Astrocyte (in vitro differentiated cells and primary cell): ENCODE results near the gene CLEC18C. TPM values are rescaled to one million over a fixed set of nuclear protein-coding genes. Genes with fewer than 3 reads are reported as not detected.

ENCODE experiments used
- DNase-seq: peaks from one replicate; pipeline ENCODE4 v3.0.0-alpha.2; 2010; ENCODE audit warnings: low read depth
- FAIRE-seq: peaks from 2 replicates; lab custom pipeline; 2011; peaks lifted over from hg19 to GRCh38; lab: Jason Lieb, UNC
- H2AFZ ChIP-seq: 2 replicates; pipeline ENCODE4 v1.6.0; 2012; ENCODE audit warnings: low read depth, low read length, inconsistent platforms
- H3K27ac ChIP-seq: 2 replicates; pipeline ENCODE4 v1.5.1; 2011; ENCODE audit warnings: low read depth, low read length, inconsistent platforms
- H3K27me3 ChIP-seq: 2 replicates; pipeline ENCODE4 v1.6.0; 2011; ENCODE audit warnings: low read length, inconsistent platforms; ENCODE audit not compliant: insufficient read depth
- H3K36me3 ChIP-seq: 2 replicates; pipeline ENCODE4 v1.5.1; 2011; ENCODE audit warnings: low read length, inconsistent platforms; ENCODE audit not compliant: insufficient read depth
- H3K4me1 ChIP-seq: 2 replicates; pipeline ENCODE4 v1.5.1; 2011; ENCODE audit warnings: low read length, inconsistent platforms; ENCODE audit not compliant: insufficient read depth
- H3K4me2 ChIP-seq: 2 replicates; pipeline ENCODE4 v1.6.0; 2012; ENCODE audit warnings: low read length, inconsistent platforms
- H3K4me3 ChIP-seq: 2 replicates; pipeline ENCODE4 v1.5.1; 2011; ENCODE audit warnings: low read depth, mild to moderate bottlenecking, low read length, inconsistent platforms; ENCODE audit not compliant: insufficient read depth
- H3K79me2 ChIP-seq: 2 replicates; pipeline ENCODE4 v1.6.0; 2012; ENCODE audit warnings: mild to moderate bottlenecking, low read length, inconsistent platforms; ENCODE audit not compliant: insufficient read depth
- H3K9ac ChIP-seq: 2 replicates; pipeline ENCODE4 v1.6.0; 2012; ENCODE audit warnings: mild to moderate bottlenecking, low read length, inconsistent platforms
- H3K9me3 ChIP-seq: 2 replicates; pipeline ENCODE4 v1.5.1; 2012; ENCODE audit warnings: low read depth, mild to moderate bottlenecking, low read length, inconsistent platforms; ENCODE audit not compliant: insufficient read depth
- H4K20me1 ChIP-seq: 2 replicates; pipeline ENCODE4 v1.6.0; 2012; ENCODE audit warnings: low read length, inconsistent platforms; ENCODE audit not compliant: insufficient read depth
- H3K27ac Mint-ChIP-seq: one replicate; pipeline ENCODE4 v1.8.0; 2021; ENCODE audit warnings: mild to moderate bottlenecking, mixed read lengths; ENCODE audit not compliant: unreplicated experiment
- H3K27me3 Mint-ChIP-seq: one replicate; pipeline ENCODE4 v1.8.0; 2021; ENCODE audit warnings: low read depth, mixed read lengths; ENCODE audit not compliant: unreplicated experiment
- H3K36me3 Mint-ChIP-seq: one replicate; pipeline ENCODE4 v1.8.0; 2021; ENCODE audit warnings: low read depth, mixed read lengths; ENCODE audit not compliant: unreplicated experiment
- H3K4me1 Mint-ChIP-seq: one replicate; pipeline ENCODE4 v1.8.0; 2021; ENCODE audit warnings: low read depth, mixed read lengths; ENCODE audit not compliant: unreplicated experiment
- H3K4me3 Mint-ChIP-seq: one replicate; pipeline ENCODE4 v1.8.0; 2021; ENCODE audit warnings: mild to moderate bottlenecking, moderate library complexity, mixed read lengths; ENCODE audit not compliant: unreplicated experiment
- H3K9me3 Mint-ChIP-seq: one replicate; pipeline ENCODE4 v1.8.0; 2021; ENCODE audit warnings: mild to moderate bottlenecking, mixed read lengths; ENCODE audit not compliant: unreplicated experiment
- EZH2 ChIP-seq: IDR thresholded peaks from 2 replicates; pipeline ENCODE4 v1.6.1; 2012; ENCODE audit warnings: mild to moderate bottlenecking, low read length, inconsistent platforms; ENCODE audit not compliant: insufficient read depth
- total RNA-seq: library from RNA; stranded (reverse); gene quantifications from 2 replicates; pipeline ENCODE4 v1.2.1, GENCODE V29; 2021
- TF ChIP-seq, protein P1 (sequence below): IDR thresholded peaks from 2 replicates; pipeline ENCODE4 v1.5.1; 2011; ENCODE audit warnings: low read depth, mild to moderate bottlenecking, inconsistent platforms, low read length, moderate library complexity; ENCODE audit not compliant: insufficient read depth

The CLEC18C gene
- total RNA-seq, 1 donor from 2014 or later: 1.4 TPM

- Histone ChIP-seq H3K4me3 (no peak overlapping the region), H4K20me1 (peaks cover 19% of the 10 kb centered on the region), H2AFZ (no peak overlapping the region), H3K9me3 (no peaks in the 10 kb centered on the region), H3K27me3 (no peaks in the 10 kb centered on the region), H3K9ac (no peak overlapping the region), H3K79me2 (no peaks in the 10 kb centered on the region), H3K4me2 (no peak overlapping the region), H3K27ac (no peak overlapping the region), H3K4me1 (peaks cover 7% of the 10 kb centered on the region), H3K36me3 (peaks cover 25% of the 10 kb centered on the region)
- no peak overlapping the region for H3K27ac Mint-ChIP-seq
- DNase-seq (no peak), FAIRE-seq (no peak)
- no peaks in the 10 kb centered on the region for H3K9me3 Mint-ChIP-seq
- no peaks in the 10 kb centered on the region for H3K27me3 Mint-ChIP-seq
- peaks cover 29% of the 10 kb centered on the region for H3K36me3 Mint-ChIP-seq
- TF ChIP-seq, protein P1, sequence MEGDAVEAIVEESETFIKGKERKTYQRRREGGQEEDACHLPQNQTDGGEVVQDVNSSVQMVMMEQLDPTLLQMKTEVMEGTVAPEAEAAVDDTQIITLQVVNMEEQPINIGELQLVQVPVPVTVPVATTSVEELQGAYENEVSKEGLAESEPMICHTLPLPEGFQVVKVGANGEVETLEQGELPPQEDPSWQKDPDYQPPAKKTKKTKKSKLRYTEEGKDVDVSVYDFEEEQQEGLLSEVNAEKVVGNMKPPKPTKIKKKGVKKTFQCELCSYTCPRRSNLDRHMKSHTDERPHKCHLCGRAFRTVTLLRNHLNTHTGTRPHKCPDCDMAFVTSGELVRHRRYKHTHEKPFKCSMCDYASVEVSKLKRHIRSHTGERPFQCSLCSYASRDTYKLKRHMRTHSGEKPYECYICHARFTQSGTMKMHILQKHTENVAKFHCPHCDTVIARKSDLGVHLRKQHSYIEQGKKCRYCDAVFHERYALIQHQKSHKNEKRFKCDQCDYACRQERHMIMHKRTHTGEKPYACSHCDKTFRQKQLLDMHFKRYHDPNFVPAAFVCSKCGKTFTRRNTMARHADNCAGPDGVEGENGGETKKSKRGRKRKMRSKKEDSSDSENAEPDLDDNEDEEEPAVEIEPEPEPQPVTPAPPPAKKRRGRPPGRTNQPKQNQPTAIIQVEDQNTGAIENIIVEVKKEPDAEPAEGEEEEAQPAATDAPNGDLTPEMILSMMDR: no peak
- TF ChIP-seq EZH2: no peak
- H3K4me1 Mint-ChIP-seq: peaks cover 9% of the 10 kb centered on the region
- H3K4me3 Mint-ChIP-seq: no peak overlapping the region
These were observed 15.9 kb upstream of the CLEC18C start for GRCh38 chr16:70157477-70158260.

GRCh38 chr16:70158261-70158939 lies 15.2 kb upstream of the CLEC18C start:
- Histone ChIP-seq H3K36me3 (peaks cover 20% of the 10 kb centered on the region), H3K4me2 (no peak overlapping the region), H3K9me3 (no peaks in the 10 kb centered on the region), H4K20me1 (peaks cover 19% of the 10 kb centered on the region), H3K27ac (no peak overlapping the region), H3K79me2 (no peaks in the 10 kb centered on the region), H3K9ac (no peak overlapping the region), H3K27me3 (no peaks in the 10 kb centered on the region), H3K4me3 (no peak overlapping the region), H3K4me1 (peaks cover 7% of the 10 kb centered on the region), H2AFZ (no peak overlapping the region)
- Mint-ChIP-seq H3K27me3 (no peaks in the 10 kb centered on the region), H3K27ac (no peak overlapping the region), H3K36me3 (peaks cover 26% of the 10 kb centered on the region), H3K9me3 (no peaks in the 10 kb centered on the region), H3K4me3 (no peak overlapping the region), H3K4me1 (peaks cover 10% of the 10 kb centered on the region)
- DNase-seq: no peak
- no peak for FAIRE-seq
- no peak for TF ChIP-seq EZH2
- TF ChIP-seq, protein P1: no peak
